ENCODE results near the gene METTL16. TPM values are rescaled to one million over a fixed set of nuclear protein-coding genes. Genes with fewer than 3 reads are reported as not detected.
"Not testable (repeated sequence)": the region's sequence is repeated elsewhere in the genome, so short reads cannot be mapped to it uniquely, and the experiment has no call there.

Gene METTL16
- total and polyA plus RNA-seq, 2 of the 4 experiments (the other 2 are of a cell fraction) = 11.8 to 15.4 TPM

DNA sequence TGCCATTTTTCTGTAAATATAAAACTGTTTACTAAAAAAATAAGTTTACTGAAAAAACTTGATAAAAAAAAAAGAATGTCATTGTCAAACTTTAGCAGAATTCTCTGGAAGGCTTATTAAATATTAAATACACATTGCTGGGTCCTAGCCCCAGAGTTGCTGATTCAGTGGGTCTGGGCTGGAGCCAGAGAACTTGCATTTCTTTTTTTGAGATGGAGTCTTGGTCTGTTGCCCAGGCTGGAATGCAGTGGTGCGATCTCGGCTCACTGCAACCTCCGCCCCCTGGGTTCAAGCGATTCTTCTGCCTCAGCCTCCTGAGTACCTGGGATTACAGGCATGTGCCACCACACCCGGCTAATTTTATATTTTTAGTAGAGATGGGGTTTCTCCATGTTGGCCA lies 25.9 kb upstream of the METTL16 start:
- H3K36me3 ChIP-seq (ENCODE audit: control insufficient read depth, insufficient read depth, low read length); H3K27ac ChIP-seq (ENCODE audit: insufficient read depth, low read length); intact Hi-C loops (cut with micrococcal nuclease); H3K4me3 ChIP-seq (ENCODE audit: insufficient read depth, low read depth, low read length); H3K27me3 ChIP-seq (ENCODE audit: control insufficient read depth, insufficient read depth, low read length); H4K91ac ChIP-seq (ENCODE audit: insufficient read depth, low read depth, low read length); H4K5ac ChIP-seq (ENCODE audit: low read depth, low read length); H3K18ac ChIP-seq (ENCODE audit: low read depth, low read length); H4K20me1 ChIP-seq (ENCODE audit: insufficient read depth, low read length); H2BK15ac ChIP-seq (ENCODE audit: low read depth, low read length); CTCF ChIA-PET; H3K23ac ChIP-seq (ENCODE audit: low read depth, low read length); H3K4ac ChIP-seq (ENCODE audit: low read depth, low read length); H2AK5ac ChIP-seq (ENCODE audit: low read depth, low read length); H2AK9ac ChIP-seq (replicated peaks; ENCODE audit: low read depth, low read length, poor library complexity); H2AFZ ChIP-seq (replicated peaks; ENCODE audit: low read length, poor library complexity); H3K9me3 ChIP-seq (ENCODE audit: control insufficient read depth, insufficient read depth, low read length); H3K9ac ChIP-seq (ENCODE audit: low read depth, low read length); ATAC-seq (ENCODE audit: low read depth); BruUV-seq (replicated peaks); H3K56ac ChIP-seq (ENCODE audit: extremely low read depth, insufficient read depth, low read length); in situ Hi-C loops (cut with MboI; ENCODE audit: low sequenced_read_pairs); H3K4me2 ChIP-seq (ENCODE audit: low read depth, low read length); H2BK20ac ChIP-seq (ENCODE audit: low read depth, low read length); H4K8ac ChIP-seq (ENCODE audit: low read depth in 2 of 2, low read length in 2 of 2); H3K79me1 ChIP-seq (ENCODE audit: low read depth in 1 of 2, low read length in 2 of 2); H3K9me1 ChIP-seq (ENCODE audit: insufficient read depth, low read length); H3K4me1 ChIP-seq (ENCODE audit: control insufficient read depth, insufficient read depth, low read length); H2BK5ac ChIP-seq (ENCODE audit: low read depth, low read length, poor library complexity, severe bottlenecking); dilution Hi-C loops (cut with HindIII; ENCODE audit: low sequenced_read_pairs, unreplicated experiment); POLR2A ChIA-PET (ENCODE audit: unreplicated experiment); H2BK120ac ChIP-seq (ENCODE audit: low read depth, low read length); H3K14ac ChIP-seq (replicated peaks; ENCODE audit: low read depth, low read length): not testable (repeated sequence)
- WGBS, 2 experiments (ENCODE audit: extremely low coverage in 2 of 2, insufficient read length in 1 of 2) = no CpG with 5 or more reads among the region's 5 CpGs
- DNase-seq = peak; percentile 11
